Progenitor cell of endocrine pancreas (in vitro differentiated cells): Measurements from ENCODE around the gene PRKACB. TPM values are rescaled to one million over a fixed set of nuclear protein-coding genes. Genes with fewer than 3 reads are reported as not detected.

ENCODE experiments used
- DNase-seq: peaks from one replicate; pipeline ENCODE4 v3.0.0; 2021; ENCODE audit warnings: low spot score; ENCODE audit not compliant: unreplicated experiment
- H3K27ac Mint-ChIP-seq: 2 replicates; pipeline ENCODE4 v1.8.0; 2021; ENCODE audit warnings: mild to moderate bottlenecking, moderate library complexity, mixed read lengths
- H3K27me3 Mint-ChIP-seq: 2 replicates; pipeline ENCODE4 v1.8.0; 2021; ENCODE audit warnings: mixed read lengths
- H3K36me3 Mint-ChIP-seq: 2 replicates; pipeline ENCODE4 v1.8.0; 2022; ENCODE audit warnings: mixed read lengths; ENCODE audit not compliant: insufficient read depth
- H3K4me1 Mint-ChIP-seq: 2 replicates; pipeline ENCODE4 v1.8.0; 2021; ENCODE audit warnings: low read depth, mixed read lengths
- H3K4me3 Mint-ChIP-seq: 2 replicates; pipeline ENCODE4 v1.8.0; 2021; ENCODE audit warnings: low read depth, mild to moderate bottlenecking, moderate library complexity, mixed read lengths
- H3K9me3 Mint-ChIP-seq: 2 replicates; pipeline ENCODE4 v1.8.0; 2021; ENCODE audit warnings: low read depth, mixed read lengths
- CTCF ChIP-seq: fragments of 200-600 bp; sonication (generic); IDR thresholded peaks from one replicate; pipeline ENCODE4 v1.5.0; 2021; ENCODE audit warnings: antibody characterized with exemption, mild to moderate bottlenecking; ENCODE audit not compliant: unreplicated experiment
- total RNA-seq: library from RNA; stranded (reverse); gene quantifications from 2 replicates; pipeline ENCODE4 v1.2.1, GENCODE V29; 2021

Gene PRKACB
- total RNA-seq, 1 donor from 2014 or later = 101 TPM

- Mint-ChIP-seq H3K9me3 (peaks cover 3% of the 10 kb centered on the region), H3K4me3 (no peak overlapping the region), H3K4me1 (peaks cover 15% of the 10 kb centered on the region), H3K36me3 (peaks cover 5% of the 10 kb centered on the region), H3K27me3 (no peaks in the 10 kb centered on the region), H3K27ac (no peak overlapping the region)
- no peak for TF ChIP-seq CTCF
- no peak for DNase-seq
These were observed 27.4 kb downstream of the PRKACB start for GRCh38 chr1:84171481-84171880.

- Mint-ChIP-seq H3K27me3 (no peaks in the 10 kb centered on the region), H3K4me3 (no peak overlapping the region), H3K9me3 (peaks cover 3% of the 10 kb centered on the region), H3K4me1 (peaks cover 9% of the 10 kb centered on the region), H3K36me3 (peaks cover 5% of the 10 kb centered on the region), H3K27ac (peak overlapping the region; percentile 15)
- DNase-seq = no peak
- TF ChIP-seq CTCF = no peak
These were observed 30.0 kb downstream of the PRKACB start for GRCh38 chr1:84174051-84174556.

- H3K4me3 Mint-ChIP-seq = no peak overlapping the region
- peaks cover 16% of the 10 kb centered on the region for H3K36me3 Mint-ChIP-seq
- peaks cover 5% of the 10 kb centered on the region for H3K9me3 Mint-ChIP-seq
- TF ChIP-seq CTCF = no peak
- no peak for DNase-seq
- no peaks in the 10 kb centered on the region for H3K27me3 Mint-ChIP-seq
- H3K27ac Mint-ChIP-seq = no peak overlapping the region
- H3K4me1 Mint-ChIP-seq = no peaks in the 10 kb centered on the region
These were observed 37.4 kb downstream of the PRKACB start for GRCh38 chr1:84181350-84182005.

- peaks cover 25% of the 10 kb centered on the region for H3K9me3 Mint-ChIP-seq
- H3K4me1 Mint-ChIP-seq = no peaks in the 10 kb centered on the region
- H3K27ac Mint-ChIP-seq = no peak overlapping the region
- H3K27me3 Mint-ChIP-seq = no peaks in the 10 kb centered on the region
- H3K4me3 Mint-ChIP-seq = no peak overlapping the region
- no peak for DNase-seq
- no peak for TF ChIP-seq CTCF
- peaks cover 71% of the 10 kb centered on the region for H3K36me3 Mint-ChIP-seq
These were observed 46.4 kb downstream of the PRKACB start for GRCh38 chr1:84190455-84190854.

- no peak for TF ChIP-seq CTCF
- H3K36me3 Mint-ChIP-seq = peaks cover 70% of the 10 kb centered on the region
These were observed 48.6 kb downstream of the PRKACB start for GRCh38 chr1:84192681-84193080.

More at GRCh38 chr1:84192681-84193080, 48.6 kb downstream of the PRKACB start:
- Mint-ChIP-seq H3K9me3 (peaks cover 23% of the 10 kb centered on the region), H3K27ac (no peak overlapping the region), H3K4me3 (no peak overlapping the region), H3K27me3 (no peaks in the 10 kb centered on the region), H3K4me1 (no peaks in the 10 kb centered on the region)
- no peak for DNase-seq
